Naive B cell (primary cell): ENCODE results near the gene SEC14L6. TPM values are rescaled to one million over a fixed set of nuclear protein-coding genes. Genes with fewer than 3 reads are reported as not detected.

ENCODE experiments used
- ATAC-seq, 2 donors: fragments of 150-1000 bp; cut with Tn5 transposase; 2 replicates each; pipeline ENCODE4 v1.10.0; 2021; ENCODE audit warnings: low read depth in 2 of 2, mild to moderate bottlenecking in 2 of 2, moderate library complexity in 2 of 2
- DNase-seq: peaks from one replicate; pipeline ENCODE4 v3.0.0; 2022
- H3K27ac Mint-ChIP-seq, 6 donors: one replicate each; pipeline ENCODE4 v1.8.0; 2020 to 2022; ENCODE audit warnings: mild to moderate bottlenecking in 6 of 6, mixed read lengths in 6 of 6, moderate library complexity in 5 of 6, inconsistent platforms in 2 of 6
- H3K27me3 Mint-ChIP-seq, 3 donors: one replicate each; pipeline ENCODE4 v1.8.0; 2021 to 2022; ENCODE audit warnings: mixed read lengths in 3 of 3, mild to moderate bottlenecking in 1 of 3
- H3K36me3 Mint-ChIP-seq, 2 donors: one replicate each; pipeline ENCODE4 v1.8.0; 2020 to 2022; ENCODE audit warnings: mixed read lengths in 2 of 2, inconsistent platforms in 1 of 2, mild to moderate bottlenecking in 1 of 2
- H3K4me1 Mint-ChIP-seq, 3 donors: one replicate each; pipeline ENCODE4 v1.8.0; 2020 to 2022; ENCODE audit warnings: mixed read lengths in 3 of 3, inconsistent platforms in 1 of 3, mild to moderate bottlenecking in 1 of 3, moderate library complexity in 1 of 3
- H3K4me3 Mint-ChIP-seq, 8 donors: one replicate each; pipeline ENCODE4 v1.8.0; 2020 to 2022; ENCODE audit warnings: mild to moderate bottlenecking in 8 of 8, mixed read lengths in 8 of 8, moderate library complexity in 8 of 8, inconsistent platforms in 2 of 8
- H3K9me3 Mint-ChIP-seq, 7 donors: one replicate each; pipeline ENCODE4 v1.8.0; 2020 to 2022; ENCODE audit warnings: mixed read lengths in 7 of 7, mild to moderate bottlenecking in 5 of 7, inconsistent platforms in 2 of 7, moderate library complexity in 1 of 7
- polyA plus RNA-seq, 6 donors: library from polyadenylated mRNA; unstranded; fragments of 300-500 nt; fragmentation: Illumina TruSeq; gene quantifications; one replicate each; pipeline ENCODE4 v1.2.3, GENCODE V29; 2021; ENCODE audit warnings: low read depth in 6 of 6

Gene SEC14L6
- polyA plus RNA-seq, 6 donors from 2014 or later: not detected

DNA sequence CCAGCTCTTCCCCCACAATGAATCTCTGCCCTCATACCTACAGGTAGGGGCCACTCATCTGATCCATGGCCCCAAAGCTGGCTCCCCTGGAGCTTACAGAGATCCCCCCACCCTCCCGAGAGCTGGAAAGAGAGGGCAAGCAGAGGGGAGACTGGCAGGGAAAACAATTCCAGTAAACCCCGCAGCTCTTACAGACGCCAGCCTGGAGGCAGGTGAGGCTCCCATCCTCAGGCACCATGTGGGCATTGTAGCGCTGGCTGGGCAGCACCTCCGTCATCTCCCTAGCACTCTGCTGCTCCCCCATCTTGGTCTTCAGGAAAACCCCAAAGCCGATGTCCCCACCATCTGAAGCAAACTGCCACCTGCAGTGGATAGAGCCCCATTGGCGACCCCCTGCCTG lies 55.2 kb downstream of the SEC14L6 start:
- H3K9me3 Mint-ChIP-seq: peaks cover 0 to 5% (median 0%) of the 10 kb centered on the region in 7 donors
- no peak overlapping the region for H3K4me3 Mint-ChIP-seq
- no peak overlapping the region for H3K27ac Mint-ChIP-seq
- no peak for ATAC-seq
- H3K4me1 Mint-ChIP-seq: no peaks in the 10 kb centered on the region
- peaks cover 7 to 47% (median 25%) of the 10 kb centered on the region in 3 donors for H3K27me3 Mint-ChIP-seq
- no peak for DNase-seq
- H3K36me3 Mint-ChIP-seq: no peaks in the 10 kb centered on the region

DNA sequence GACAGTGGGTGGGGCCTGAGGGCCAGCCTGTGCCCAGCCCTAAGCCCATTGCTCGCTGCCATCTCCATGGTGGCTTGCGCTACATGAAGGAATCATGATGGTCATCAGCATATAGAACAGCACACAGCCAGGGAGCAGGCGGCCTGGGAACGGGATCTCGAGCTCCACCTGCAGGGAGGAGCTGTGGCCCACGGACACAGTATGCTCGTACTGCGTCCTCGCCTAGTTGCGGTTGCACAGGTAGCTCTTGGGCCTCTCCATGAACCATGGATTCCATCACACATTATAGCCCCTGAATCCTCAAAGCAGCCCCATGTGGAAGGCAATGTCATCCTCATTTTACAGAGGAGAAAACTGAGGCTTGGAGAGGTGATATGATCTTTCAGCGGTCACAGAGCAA lies 56.1 kb downstream of the SEC14L6 start:
- peaks cover 0 to 4% (median 0%) of the 10 kb centered on the region in 3 donors for H3K4me1 Mint-ChIP-seq
- ATAC-seq (no peak), DNase-seq (no peak)
- H3K9me3 Mint-ChIP-seq: peaks cover 0 to 5% (median 0%) of the 10 kb centered on the region in 7 donors
- H3K4me3 Mint-ChIP-seq: no peak overlapping the region
- no peaks in the 10 kb centered on the region for H3K36me3 Mint-ChIP-seq
- no peak overlapping the region for H3K27ac Mint-ChIP-seq
- peaks cover 7 to 43% (median 22%) of the 10 kb centered on the region in 3 donors for H3K27me3 Mint-ChIP-seq

DNA sequence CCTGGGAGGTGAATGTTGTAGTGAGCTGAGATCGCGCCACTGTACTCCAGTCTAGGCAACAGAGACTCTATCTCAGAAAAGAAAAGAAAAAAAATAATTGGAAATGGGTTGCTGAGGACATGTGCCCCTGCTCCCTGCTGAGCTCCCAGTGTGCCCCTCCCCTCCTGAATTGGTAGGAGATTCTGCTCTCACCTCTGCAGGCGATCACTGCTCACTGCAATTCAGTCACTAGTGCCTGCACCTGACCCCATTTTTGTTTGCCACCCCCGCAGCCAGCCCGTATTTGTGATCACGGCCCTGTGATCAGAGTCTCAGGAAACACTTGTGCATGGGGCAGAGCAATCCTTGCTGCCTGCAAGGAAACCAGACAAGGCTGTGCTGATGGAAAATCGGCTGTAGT lies 58.4 kb downstream of the SEC14L6 start:
- no peak for ATAC-seq

GRCh38 chr22:30486661-30487115 lies 59.9 kb downstream of the SEC14L6 start:
- Mint-ChIP-seq H3K9me3 (peaks cover 0 to 2% (median 0%) of the 10 kb centered on the region in 7 donors), H3K4me3 (no peak overlapping the region), H3K4me1 (peaks cover 0 to 6% (median 0%) of the 10 kb centered on the region in 3 donors), H3K36me3 (no peaks in the 10 kb centered on the region), H3K27me3 (peaks cover 0 to 23% (median 10%) of the 10 kb centered on the region in 3 donors), H3K27ac (no peak overlapping the region)
- DNase-seq (no peak), ATAC-seq (no peak)

More for the DNA sequence above, 58.4 kb downstream of the SEC14L6 start:
- peaks cover 2 to 25% (median 10%) of the 10 kb centered on the region in 3 donors for H3K27me3 Mint-ChIP-seq
- H3K9me3 Mint-ChIP-seq: peaks cover 0 to 2% (median 0%) of the 10 kb centered on the region in 7 donors
- peaks cover 0 to 6% (median 0%) of the 10 kb centered on the region in 3 donors for H3K4me1 Mint-ChIP-seq
- H3K4me3 Mint-ChIP-seq: no peak overlapping the region
- no peak for DNase-seq
- no peak overlapping the region for H3K27ac Mint-ChIP-seq
- H3K36me3 Mint-ChIP-seq: no peaks in the 10 kb centered on the region

GRCh38 chr22:30486118-30486517 lies 60.4 kb downstream of the SEC14L6 start:
- Mint-ChIP-seq H3K36me3 (no peaks in the 10 kb centered on the region), H3K27me3 (peaks cover 0 to 24% (median 7%) of the 10 kb centered on the region in 3 donors), H3K4me1 (peaks cover 0 to 6% (median 0%) of the 10 kb centered on the region in 3 donors), H3K9me3 (peaks cover 0 to 2% (median 0%) of the 10 kb centered on the region in 7 donors), H3K27ac (peak overlapping the region in 2 of 6 donors; percentile 34 to 37), H3K4me3 (no peak overlapping the region)
- DNase-seq (no peak), ATAC-seq (no peak)

GRCh38 chr22:30485362-30485988 lies 61.1 kb downstream of the SEC14L6 start:
- peak overlapping the region in 2 of 6 donors; percentile 34 to 37 for H3K27ac Mint-ChIP-seq

DNA sequence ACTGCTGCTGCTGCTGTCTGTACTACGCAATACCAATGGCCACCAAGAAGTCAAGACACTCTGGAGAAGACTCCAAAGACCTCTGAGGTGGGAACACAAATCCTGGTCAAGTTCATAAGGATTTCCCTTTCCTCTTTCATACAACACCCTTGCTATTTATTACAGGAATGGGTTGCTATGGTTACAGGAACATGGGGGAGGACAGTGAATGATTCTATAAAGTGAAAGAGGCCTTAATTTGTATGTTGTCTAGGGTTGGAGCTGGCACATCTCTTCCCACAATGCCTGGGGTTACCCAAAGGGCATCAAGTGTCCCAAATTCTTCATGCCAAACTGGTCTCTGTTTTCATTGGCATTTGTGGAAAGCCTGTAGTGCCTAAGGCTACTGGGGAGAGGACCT lies 63.4 kb downstream of the SEC14L6 start:
- H3K4me3 Mint-ChIP-seq: no peak overlapping the region
- no peak overlapping the region for H3K27ac Mint-ChIP-seq
- no peaks in the 10 kb centered on the region for H3K36me3 Mint-ChIP-seq
- H3K27me3 Mint-ChIP-seq: peaks cover 0 to 21% (median 5%) of the 10 kb centered on the region in 3 donors
- ATAC-seq (no peak), DNase-seq (no peak)
- peaks cover 0 to 6% (median 0%) of the 10 kb centered on the region in 3 donors for H3K4me1 Mint-ChIP-seq
- H3K9me3 Mint-ChIP-seq: no peaks in the 10 kb centered on the region

More at GRCh38 chr22:30485362-30485988, 61.1 kb downstream of the SEC14L6 start:
- H3K4me3 Mint-ChIP-seq: peak overlapping the region in 1 of 8 donors; percentile 43
- peak; percentile 58 for DNase-seq
- no peaks in the 10 kb centered on the region for H3K9me3 Mint-ChIP-seq
- no peaks in the 10 kb centered on the region for H3K36me3 Mint-ChIP-seq
- ATAC-seq: peak; percentile 96 to 98
- peaks cover 0 to 6% (median 0%) of the 10 kb centered on the region in 3 donors for H3K4me1 Mint-ChIP-seq
- peaks cover 0 to 21% (median 1%) of the 10 kb centered on the region in 3 donors for H3K27me3 Mint-ChIP-seq

- Mint-ChIP-seq H3K4me3 (no peak overlapping the region), H3K27ac (no peak overlapping the region)
These were observed 64.8 kb downstream of the SEC14L6 start for GRCh38 chr22:30481711-30482110.

DNA sequence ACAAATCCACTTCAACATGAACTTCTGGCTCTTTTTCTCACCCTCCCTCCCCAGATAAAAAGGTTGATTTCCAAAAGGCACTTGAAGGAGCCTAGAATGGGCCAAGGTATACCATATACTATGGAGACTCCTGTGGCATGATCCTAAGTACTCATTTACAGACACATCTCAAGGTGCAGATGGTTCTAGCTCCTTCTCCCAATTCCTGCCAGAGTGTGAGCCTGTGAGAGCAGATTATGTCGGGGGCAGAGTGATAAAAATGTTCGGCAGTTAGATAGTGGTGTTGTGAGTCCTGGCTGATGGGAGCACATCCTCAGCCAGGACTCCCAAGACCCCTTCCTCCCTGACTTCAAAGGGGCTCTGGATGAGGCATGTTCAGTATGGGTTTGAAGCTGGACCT lies 66.6 kb downstream of the SEC14L6 start:
- DNase-seq: no peak
- H3K4me3 Mint-ChIP-seq: no peak overlapping the region
- peak overlapping the region in 1 of 6 donors; percentile 50 for H3K27ac Mint-ChIP-seq
- H3K36me3 Mint-ChIP-seq: no peaks in the 10 kb centered on the region
- no peaks in the 10 kb centered on the region for H3K9me3 Mint-ChIP-seq
- ATAC-seq: no peak
- peaks cover 7 to 34% (median 11%) of the 10 kb centered on the region in 3 donors for H3K27me3 Mint-ChIP-seq
- H3K4me1 Mint-ChIP-seq: no peaks in the 10 kb centered on the region

More at GRCh38 chr22:30481711-30482110, 64.8 kb downstream of the SEC14L6 start:
- DNase-seq (no peak), ATAC-seq (no peak)
- Mint-ChIP-seq H3K4me1 (peaks cover 0 to 6% (median 0%) of the 10 kb centered on the region in 3 donors), H3K27me3 (peaks cover under 1 to 30% (median 10%) of the 10 kb centered on the region in 3 donors), H3K9me3 (no peaks in the 10 kb centered on the region), H3K36me3 (no peaks in the 10 kb centered on the region)

- DNase-seq: no peak
- no peaks in the 10 kb centered on the region for H3K9me3 Mint-ChIP-seq
- peaks cover 21 to 51% (median 41%) of the 10 kb centered on the region in 3 donors for H3K27me3 Mint-ChIP-seq
- ATAC-seq: no peak
- no peaks in the 10 kb centered on the region for H3K4me1 Mint-ChIP-seq
- H3K27ac Mint-ChIP-seq: no peak overlapping the region
- H3K36me3 Mint-ChIP-seq: no peaks in the 10 kb centered on the region
- H3K4me3 Mint-ChIP-seq: no peak overlapping the region
These were observed 71.7 kb downstream of the SEC14L6 start for GRCh38 chr22:30474683-30475424.

GRCh38 chr22:30474121-30474520 lies 72.4 kb downstream of the SEC14L6 start:
- ATAC-seq (no peak), DNase-seq (no peak)
- no peaks in the 10 kb centered on the region for H3K9me3 Mint-ChIP-seq
- peak overlapping the region in 1 of 6 donors; percentile 3 for H3K27ac Mint-ChIP-seq
- H3K4me3 Mint-ChIP-seq: no peak overlapping the region
- no peaks in the 10 kb centered on the region for H3K4me1 Mint-ChIP-seq
- H3K27me3 Mint-ChIP-seq: peaks cover 21 to 53% (median 43%) of the 10 kb centered on the region in 3 donors
- H3K36me3 Mint-ChIP-seq: no peaks in the 10 kb centered on the region

DNA sequence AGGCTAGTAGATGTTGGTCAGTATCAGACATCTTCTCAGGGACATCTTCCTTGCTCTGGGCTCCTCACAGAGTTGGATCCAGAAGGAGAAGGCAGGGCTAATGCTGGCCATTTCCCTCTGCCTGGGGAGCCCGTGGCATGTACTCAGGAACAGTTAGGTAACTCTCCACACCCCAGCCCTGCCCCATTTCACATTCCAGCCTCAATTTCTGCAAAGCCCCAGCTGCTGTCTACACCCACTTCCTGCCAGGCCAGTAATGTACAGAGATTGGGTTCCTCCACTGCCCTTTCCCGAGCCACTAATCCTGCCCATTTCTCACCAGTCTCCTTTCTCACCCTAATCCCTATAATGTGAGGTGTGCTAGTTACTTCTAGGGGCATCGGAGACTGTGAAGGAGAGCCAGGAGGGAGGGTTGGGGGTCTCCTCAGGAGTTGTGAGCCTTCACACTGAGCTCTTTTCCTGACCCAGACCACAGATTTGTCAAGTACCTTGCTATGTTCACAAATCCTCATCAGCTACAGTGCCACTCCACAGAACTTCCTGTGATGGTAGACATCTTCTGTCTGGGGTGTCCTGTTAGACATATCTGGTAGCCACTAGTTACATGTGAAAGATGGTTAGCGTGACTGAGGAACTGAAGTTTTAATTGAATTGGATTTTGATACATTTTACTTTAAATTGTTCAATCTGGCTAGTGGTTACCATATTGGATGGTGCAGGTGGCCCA lies 73.4 kb downstream of the SEC14L6 start:
- Mint-ChIP-seq H3K4me3 (no peak overlapping the region), H3K36me3 (no peaks in the 10 kb centered on the region), H3K27me3 (peaks cover 21 to 63% (median 52%) of the 10 kb centered on the region in 3 donors), H3K4me1 (no peaks in the 10 kb centered on the region), H3K9me3 (no peaks in the 10 kb centered on the region), H3K27ac (no peak overlapping the region)
- ATAC-seq: no peak
- DNase-seq: no peak
